GM18873 (cell line): ENCODE results near the gene RIPK3.
A peak's percentile ranks its signal among the peaks of the same experiment; 100 is the strongest.

Experiments
- ATAC-seq: cut with Tn5 transposase; IDR thresholded peaks from one replicate; pipeline ENCODE4 v1.9.1; 2021; ENCODE audit warnings: mild to moderate bottlenecking, moderate library complexity, moderate number of reproducible peaks; ENCODE audit not compliant: unreplicated experiment, low FRiP score

RIPK3 gene

GRCh38 chr14:24308342-24309124 is 31.3 kb downstream of the RIPK3 start:
- ATAC-seq = no peak

GRCh38 chr14:24307575-24308341 is 32.0 kb downstream of the RIPK3 start, which contains the start of gene CIDEB:
CIDEB (minus strand) TSS chr14:24307977; CDS start chr14:24307858, 119 bp downstream.
- no peak for ATAC-seq

DNA sequence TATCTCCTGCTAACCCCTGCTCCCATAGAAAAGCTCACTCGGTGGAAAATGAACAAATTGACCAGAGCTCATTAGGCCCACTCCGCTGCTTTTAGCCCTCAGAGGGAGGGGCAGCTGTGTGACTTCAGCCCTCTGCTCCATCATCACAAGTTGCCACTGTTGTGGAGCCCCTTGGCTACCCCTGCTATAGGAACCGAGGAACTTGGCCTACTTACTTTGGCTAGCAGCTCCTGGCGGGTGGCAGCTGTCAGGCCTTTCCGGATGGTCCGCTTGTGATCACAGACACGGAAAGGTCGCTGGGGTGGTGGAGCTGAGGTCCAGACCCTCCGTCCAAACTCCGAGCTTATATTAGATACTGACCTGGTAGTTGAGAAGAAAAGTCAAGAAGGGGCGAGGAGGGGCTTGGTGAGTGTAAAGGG is 32.6 kb downstream of the RIPK3 start:
- no peak for ATAC-seq

GRCh38 chr14:24304019-24304387 is 35.8 kb downstream of the RIPK3 start:
- ATAC-seq = no peak

DNA sequence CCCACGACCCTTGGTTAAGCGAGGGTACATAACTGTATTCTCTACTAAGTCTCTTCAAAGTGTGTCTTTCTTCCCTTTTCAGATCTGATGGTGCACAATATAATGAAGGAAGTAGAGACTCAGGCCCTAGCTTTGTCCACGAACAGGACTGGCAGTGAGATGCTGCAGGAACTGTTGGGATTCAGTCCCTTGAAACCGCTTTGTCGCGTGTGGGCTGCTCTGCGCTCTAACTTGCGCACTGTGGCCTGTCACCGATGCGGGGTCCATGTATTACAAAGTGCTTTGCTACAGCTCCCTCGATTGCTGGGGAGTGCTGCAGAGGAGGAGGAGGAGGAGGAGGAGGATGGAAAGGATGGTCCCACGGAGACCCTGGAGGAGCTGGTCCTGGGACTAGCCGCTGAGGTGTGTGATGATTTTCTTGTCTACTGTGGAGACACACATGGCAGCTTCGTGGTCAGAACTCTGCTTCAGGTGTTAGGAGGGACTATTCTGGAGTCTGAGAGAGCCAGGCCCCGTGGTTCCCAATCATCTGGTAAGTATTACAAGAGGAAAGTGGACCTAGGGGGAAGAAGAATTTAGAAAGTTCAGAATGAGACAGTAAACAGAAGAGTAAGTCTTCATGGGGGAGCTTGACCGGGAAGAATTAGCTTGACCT is 39.3 kb downstream of the RIPK3 start:
- no peak for ATAC-seq

GRCh38 chr14:24299255-24300191 is 40.3 kb downstream of the RIPK3 start, which contains the start of the genes DHRS1 and NOP9:
DHRS1 (minus strand) TSS chr14:24299780; CDS start chr14:24299106, 674 bp downstream.
NOP9 (plus strand) TSS chr14:24299850; CDS start chr14:24299955, 105 bp downstream.
- peak; percentile 63 for ATAC-seq

DNA sequence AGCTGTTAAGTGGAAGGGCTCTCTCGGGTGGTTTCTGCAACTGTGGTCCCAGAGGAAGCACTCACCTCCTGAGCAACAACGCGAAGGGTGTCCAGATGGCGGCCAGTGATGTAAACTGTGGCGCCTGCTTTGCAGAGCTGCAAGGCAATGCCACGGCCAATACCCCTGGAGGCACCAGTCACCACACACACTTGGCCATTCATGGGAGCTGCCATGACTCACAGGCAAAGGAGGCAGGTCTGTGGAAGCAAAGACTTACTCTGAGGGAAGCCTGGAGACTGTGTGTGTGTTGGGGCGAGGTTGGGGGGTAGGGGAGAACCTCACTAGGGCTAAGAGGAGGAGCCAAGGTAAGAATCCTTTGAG is 40.9 kb downstream of the RIPK3 start:
- ATAC-seq = no peak

DNA sequence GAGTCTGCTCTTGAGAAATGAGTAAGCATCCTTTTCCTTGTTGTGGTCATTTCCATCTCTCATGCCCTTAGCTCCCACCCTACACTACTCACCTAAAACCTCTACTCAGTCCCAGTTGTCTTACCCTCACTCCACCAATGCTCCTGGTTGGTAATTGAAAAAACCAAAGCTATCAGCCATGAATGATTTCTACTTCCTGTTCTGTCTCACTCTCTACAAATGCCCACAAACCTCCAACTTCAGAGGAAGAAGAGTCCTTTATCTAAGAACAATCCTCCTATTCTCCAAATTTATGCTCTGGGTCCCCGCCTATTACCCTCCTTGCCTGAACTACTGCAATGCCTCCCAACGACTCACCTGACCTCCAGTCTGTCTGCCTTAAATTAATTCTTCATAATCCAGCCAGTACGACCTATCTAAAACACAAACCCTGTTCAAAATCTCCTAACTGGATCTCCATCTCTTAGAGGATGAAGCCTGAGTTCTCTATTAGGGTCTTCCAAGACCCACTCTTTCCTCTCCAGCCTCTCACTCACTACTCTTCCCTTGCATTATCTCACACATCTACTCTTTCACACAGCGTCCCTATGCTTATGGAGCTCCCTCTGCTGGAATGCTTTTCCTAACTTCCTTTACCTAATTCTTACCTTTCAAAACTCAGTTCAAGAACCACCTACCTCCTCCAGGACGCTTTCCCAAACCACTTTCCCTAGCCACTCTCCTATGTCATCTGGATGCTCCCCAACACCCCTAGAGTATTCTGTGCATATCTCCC is 42.4 kb downstream of the RIPK3 start:
- peak; percentile 11 for ATAC-seq

DNA sequence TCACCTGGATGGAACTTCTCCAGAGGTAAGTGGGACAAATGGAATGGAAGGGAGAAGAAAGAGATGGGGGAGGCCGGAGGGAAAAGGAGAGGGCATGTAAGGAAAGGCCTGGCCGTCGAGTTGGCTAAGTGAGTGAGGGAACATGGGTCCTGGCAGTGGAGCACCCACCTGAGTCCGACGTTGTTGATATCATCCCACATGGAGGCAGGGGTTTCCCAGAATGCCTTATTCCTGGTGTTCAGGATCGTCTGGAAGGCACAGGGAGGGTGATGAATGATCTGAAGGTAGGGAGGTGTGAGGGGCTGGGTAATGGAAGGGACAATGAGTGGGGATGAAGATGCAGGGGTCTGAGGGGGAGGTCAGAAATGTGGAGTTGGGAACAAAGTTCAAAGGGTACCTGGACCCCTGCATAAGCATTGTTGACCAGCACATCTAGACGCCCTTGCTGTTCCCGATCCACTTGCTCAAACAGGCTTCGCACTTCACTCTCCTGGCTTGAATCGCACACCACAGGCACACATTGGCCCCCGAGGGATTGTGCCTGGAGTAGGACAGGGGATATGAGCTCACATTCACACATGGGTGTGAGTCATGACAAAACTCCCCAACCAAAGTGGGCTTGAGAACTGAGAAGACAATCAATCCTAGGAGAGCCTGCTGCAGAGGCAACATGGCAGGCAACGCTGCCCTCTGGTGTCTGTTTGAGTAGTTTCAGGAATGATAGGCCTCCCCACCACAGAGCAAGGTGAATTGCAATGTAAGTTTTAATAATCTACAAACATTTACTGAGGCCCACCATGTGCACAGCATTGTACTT is 43.2 kb downstream of the RIPK3 start:
- ATAC-seq = peak; percentile 39

DNA sequence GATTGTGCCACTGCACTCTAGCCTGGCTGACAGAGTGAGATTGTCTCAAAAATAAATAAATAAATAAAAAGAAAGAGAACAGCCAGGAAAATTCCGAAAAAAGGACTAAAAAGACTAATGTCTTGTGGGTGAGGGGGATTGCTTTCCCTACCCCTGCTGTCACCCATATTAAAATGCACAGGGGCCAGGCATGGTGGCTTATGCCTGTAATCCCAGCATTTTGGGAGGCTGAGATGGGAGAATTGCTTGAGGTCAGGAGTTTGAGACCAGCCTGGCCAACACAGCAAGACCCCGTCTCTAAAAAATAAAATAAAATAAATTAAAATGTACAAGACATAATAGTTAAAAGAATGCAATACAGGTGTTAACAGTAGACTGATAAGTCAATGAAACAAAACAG is 46.3 kb downstream of the RIPK3 start:
- no peak for ATAC-seq

DNA sequence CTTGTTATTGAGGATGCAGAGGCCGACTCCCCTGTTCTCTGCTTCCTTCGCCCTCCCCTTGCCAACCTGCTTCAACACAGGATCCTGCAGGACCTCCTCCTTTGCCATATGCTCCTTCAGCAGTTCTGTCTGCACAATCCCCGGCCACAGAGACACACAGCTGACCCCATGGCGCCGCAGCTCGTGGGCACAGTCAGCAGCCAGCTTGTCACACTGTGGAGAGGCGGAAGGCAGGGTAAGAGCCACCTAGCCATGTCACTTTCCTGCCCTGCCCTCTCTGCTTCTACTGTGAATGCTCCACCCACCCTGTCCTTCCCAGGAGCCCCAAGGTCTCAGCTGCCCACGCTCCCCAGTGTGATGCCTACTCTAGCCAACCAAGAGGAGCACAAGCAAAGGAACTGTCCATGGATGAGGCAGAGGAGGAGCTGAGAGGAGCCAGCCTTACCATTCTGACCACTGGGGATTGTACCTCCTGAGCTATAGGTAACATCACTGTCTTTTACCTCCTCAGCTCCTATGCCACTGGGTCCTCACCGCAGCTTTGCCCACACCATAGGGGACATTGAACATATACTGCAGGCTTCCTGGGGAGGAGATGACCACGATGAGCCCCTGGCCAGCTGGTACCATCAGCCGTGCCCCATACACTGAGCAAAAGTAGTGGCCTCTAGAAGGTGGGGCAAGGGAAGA is 47.5 kb downstream of the RIPK3 start:
- no peak for ATAC-seq

GRCh38 chr14:24291446-24292117 is 48.2 kb downstream of the RIPK3 start:
- no peak for ATAC-seq

GRCh38 chr14:24290746-24291145 is 49.0 kb downstream of the RIPK3 start:
- ATAC-seq = no peak

DNA sequence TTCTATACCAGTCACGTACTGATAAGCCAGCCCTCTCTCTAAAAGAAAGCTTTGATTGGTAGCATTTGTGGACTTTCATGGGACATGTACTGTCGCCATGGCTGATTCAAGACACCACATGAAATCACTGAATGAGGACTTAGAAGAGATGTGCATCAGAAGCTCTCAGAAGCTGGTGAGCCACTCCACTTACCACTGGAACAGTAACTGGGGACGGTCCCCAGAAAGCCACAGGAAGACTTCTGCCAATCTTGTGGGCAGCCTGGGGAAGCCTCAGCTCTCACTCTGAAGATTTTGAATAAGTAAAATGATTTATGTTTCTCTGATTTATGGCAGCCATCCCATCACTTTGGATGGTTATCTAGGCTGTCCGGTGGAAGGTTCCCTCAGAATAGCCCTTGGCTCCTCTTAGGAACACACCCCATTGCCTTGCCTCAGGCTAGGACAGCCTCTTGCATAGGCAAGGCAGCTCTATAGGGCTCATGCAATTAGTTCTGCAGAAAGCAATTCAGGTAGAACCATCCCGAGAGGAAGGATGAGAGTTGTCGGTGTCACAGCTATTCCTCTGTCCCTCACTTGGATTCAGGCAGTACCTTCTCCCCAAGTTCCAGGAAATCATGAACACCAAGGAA is 50.0 kb downstream of the RIPK3 start:
- ATAC-seq = peak; percentile 54

DNA sequence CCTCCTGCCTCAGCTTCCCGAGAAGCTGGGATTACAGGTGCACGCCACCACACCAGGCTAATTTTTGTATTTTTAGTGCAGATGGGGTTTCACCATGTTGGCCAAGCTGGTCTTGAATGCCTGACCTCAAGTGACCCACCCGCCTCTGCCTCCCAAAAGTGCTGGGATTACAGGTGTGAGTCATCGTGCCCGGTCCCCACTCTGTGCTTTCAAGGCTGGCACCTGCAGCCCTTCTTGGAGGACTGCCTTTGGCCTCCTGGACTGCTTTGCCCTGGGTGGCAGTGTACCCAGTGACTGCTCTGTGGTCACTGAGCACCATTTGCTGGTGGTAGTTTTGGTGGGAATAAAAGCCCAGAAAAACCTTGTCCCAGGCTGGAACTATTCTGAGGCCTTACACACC is 52.8 kb downstream of the RIPK3 start:
- no peak for ATAC-seq
